GM19328 (cell line): ENCODE measurements around the gene GATA3.
A peak's percentile ranks its signal among the peaks of the same experiment; 100 is the strongest.

ENCODE experiments used
- ATAC-seq: cut with Tn5 transposase; IDR thresholded peaks from one replicate; pipeline ENCODE4 v1.9.1; 2021; ENCODE audit warnings: mild to moderate bottlenecking, moderate library complexity; ENCODE audit not compliant: unreplicated experiment

Gene GATA3

DNA sequence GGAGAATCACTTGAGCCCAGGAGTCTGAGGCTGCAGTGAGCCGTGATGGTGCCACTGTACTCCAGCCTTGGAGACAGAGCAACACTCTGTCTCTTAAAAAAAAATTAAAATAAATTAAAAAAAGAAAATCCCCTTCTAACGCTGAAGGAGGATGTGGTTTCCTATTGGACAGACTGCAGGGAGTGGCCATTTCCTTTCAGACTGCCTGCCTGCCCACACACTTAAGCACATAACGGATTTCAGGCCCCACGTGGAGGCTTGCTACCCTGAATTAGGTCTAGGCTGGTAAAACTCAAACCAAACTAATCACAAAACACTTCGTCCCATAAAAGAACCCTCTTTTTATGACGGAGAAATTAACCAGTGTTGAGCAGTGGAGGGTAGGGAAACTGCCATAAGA, 34.0 kb downstream of the GATA3 start:
- peak; percentile 79 for ATAC-seq

DNA sequence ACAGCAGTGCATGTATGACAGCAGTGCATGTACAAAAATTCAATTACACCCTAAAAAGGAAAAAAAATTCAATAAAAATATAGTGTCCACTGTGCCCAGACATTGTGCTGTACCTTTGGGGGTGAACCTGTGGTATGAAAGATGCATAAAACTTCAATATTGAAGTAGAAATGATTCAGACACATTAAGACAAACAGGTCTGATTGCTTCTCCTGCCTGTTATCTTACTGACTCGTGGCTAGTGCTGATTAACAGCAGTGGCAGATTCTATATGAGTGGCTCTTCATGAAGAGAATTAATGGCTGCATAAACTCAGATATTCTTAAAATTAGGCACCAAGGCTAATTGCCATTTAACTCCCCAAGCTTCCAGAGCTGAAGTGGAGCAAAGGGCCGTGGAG, 37.9 kb downstream of the GATA3 start:
- no peak for ATAC-seq

DNA sequence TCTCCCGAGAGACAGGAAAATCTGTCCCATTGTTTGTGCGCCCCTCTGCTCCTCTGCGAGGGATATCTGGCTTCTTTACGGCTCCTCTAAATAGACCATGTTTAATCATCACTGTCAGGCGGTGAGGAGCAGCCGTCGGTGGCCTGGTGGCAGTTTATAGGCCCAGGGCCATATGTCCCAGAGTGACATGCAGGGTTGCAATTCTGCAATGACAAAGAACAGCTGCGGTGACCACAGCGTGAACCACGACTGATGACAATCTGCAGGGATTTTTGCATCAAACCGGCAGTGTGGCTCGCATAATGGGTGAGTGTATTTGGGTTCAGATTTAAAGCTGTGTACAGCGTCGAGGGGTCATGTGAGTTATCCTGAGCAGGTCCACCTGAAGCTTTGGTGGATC, 41.5 kb downstream of the GATA3 start:
- no peak for ATAC-seq

DNA sequence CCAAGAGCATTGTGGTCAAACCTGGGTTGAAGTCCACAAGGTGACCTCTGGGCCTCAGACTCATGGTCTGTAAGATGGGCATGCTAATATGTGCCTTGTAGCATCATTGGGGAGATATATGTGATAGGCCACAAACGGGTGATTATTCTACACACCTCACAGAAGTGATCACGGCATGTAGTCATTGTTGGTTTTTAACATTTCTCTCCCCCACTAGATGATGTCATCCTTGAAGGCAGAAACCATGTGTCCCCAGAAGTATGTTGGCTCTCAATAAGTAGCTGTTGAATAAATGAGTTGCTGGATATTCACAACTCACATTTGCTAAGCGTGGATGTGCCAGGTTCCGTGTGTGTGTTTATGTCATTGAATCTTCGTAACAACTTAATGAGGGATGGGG, 42.4 kb downstream of the GATA3 start:
- ATAC-seq: no peak

DNA sequence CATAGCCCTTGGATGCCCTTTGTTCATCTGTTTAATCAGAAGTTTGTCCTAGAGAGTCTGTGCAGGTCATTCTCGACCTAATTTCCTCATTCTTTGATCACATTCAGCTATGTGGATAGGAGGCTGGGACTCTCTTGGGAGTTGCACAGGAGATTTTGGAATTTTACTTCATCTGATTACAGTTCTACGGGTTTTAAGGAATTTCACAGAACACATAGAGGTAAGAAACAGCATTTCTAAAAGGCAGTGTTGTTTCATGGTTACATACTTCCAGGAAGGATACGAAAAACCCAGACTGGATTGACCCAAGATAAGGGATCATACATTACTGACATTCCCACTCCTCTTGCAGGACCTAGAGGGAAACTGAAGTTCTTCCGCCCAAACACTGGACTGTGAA, 45.9 kb downstream of the GATA3 start:
- ATAC-seq: no peak

DNA sequence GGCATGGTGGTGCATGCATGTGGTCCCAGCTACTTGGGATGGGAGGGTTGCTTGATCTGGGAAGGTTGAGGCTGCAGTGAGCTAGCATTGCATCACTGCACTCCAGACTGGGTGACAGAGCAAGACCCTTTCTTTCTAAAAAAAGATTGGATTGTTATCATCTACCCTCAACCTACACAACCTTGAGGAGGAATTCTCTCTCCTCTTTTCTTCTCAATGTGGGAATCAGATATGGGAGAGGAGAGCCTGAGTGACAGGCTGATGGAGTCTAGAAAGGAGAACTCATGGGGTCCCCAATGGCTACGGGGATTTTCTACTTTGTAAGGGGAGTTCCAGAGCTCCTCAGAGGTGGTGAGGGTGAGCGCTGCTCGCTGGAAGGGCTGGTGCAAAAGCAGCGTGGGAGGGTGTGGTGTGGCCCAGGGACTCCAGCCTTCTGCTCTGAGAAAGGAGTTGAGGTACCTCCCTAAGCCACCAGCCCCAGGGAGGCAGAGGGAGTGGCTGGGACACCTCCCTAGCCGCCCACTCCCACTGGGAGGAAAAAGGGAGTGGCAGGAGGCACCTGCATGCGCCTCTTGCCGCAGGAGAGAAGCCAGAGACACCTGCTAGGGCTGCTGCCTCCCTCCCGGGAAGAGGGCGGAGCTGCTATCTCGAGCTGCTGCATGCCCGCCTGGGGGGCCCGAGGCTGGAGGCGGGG, 48.4 kb downstream of the GATA3 start:
- peak; percentile 71 for ATAC-seq

DNA sequence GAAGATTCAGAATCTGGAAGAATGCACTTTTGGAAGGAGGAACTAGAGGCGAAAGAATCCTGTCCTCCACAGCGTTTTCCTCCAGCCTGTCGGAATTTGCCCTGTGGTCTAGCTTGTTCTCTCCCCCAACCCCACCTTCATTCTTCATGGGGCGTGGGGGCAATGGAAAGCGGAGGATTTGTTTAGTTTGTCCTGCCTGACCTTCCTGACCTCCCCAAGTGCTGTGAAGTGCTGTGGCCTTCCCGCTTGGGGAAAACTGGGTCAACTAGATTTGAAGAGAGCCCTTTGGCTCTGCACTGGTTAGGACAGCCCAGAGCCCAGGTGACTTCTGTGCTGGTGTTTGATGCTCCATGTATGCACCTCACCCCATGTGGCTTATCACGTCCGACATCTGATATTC, 49.1 kb downstream of the GATA3 start:
- ATAC-seq: no peak

DNA sequence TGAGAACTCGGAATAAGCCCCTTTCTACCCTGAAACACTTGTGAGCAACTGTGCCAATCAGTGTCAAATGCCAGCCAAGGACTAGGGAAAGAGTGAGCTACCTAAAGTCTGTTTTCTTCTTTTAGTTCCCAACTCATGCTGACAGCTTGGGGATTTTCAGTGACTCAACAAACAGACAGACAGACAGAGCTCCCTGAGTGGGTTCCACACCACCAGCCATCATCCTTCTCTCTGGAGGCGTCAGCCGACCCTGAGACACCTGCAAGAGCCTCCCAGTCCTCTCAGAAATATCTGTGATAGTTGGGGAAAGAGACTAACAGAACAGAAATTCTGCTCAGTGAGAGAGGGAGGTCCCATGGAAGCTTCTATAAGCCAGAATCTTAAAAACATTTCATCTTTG, 49.5 kb downstream of the GATA3 start:
- ATAC-seq: no peak

DNA sequence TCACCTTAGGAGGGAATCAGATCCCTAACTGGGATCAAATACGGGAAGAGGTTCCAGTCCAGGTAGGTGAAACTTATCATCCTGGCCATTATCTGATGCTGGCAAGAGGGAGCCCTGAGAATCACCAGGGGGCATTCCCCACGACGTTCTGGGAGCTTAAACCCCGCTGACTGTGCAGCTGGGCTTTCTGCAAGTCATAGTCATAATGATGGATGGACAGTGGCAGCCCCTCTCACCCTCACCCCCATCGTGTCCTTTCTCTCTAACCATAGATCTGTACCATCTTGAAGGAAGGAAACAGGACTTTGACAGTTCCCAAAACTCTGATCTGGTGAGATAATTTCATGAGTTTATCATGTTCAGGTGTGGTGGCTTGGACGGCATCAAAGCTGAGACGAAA, 50.2 kb downstream of the GATA3 start:
- no peak for ATAC-seq

DNA sequence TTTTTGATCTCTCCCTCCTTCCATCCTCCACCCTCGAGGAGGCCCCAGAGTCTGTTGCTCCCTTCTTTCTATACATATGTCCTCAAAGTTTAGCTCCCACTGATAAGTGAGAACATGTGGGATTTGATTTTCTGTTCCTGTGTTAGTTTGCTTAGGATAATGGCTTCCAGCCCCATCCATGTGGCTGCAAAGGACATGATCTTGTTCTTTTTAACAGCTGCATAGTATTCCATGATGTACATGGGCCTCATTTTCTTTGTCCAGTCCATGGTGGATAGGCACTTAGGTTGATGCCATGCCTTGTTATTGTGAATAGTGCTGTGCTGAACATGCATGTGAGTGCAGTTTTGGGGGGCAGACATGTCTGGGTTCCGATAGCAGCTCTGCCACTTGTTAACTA, 51.4 kb downstream of the GATA3 start:
- no peak for ATAC-seq

DNA sequence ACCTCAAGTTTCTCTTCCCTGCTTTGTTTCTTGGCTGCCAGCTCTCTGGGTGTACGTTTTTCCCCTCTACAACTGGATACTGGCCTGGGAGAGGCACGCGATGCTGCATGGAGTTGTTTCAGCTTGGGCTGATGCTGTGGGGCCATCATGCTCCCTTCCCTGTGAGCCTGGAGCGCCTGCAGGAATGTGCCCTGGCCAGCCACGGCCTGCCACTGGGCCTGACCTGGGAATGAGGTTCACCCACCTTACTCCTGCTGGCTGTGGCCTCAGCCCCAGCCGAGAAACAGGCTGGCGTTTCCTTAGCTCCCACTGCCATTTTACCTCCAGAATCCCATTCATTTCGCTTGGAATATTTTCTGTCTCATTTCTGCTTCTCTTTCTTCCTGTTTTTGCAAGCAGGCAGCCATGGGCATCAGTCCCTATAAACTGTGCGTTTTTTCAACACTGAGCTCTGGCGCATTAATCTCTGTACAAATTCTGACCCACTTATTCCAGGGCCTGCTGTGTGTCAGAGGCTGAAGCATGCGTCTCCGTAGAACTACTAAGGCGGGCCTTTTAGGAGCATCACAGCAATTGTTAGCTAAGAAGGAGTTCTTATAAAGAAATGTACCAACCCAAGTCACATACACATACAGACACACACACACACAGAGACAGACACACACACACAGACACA, 57.9 kb downstream of the GATA3 start:
- ATAC-seq: no peak

DNA sequence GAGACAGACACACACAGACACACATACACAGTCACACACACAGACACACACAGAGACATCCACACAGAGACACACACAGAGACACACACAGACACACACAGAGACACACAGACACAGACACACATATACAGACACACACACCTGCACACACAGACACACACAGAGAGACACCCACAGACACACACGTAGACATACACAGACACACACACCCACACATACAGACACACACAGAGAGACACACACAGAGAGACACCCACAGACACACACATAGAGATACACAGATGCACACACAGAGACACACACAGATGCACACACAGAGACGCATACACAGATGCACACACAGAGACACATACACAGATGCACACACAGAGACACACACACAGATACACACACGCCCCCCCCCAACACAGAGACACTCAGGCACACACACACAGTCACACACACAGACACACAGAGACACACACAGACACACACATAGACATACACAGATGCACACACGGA, 58.5 kb downstream of the GATA3 start:
- no peak for ATAC-seq

DNA sequence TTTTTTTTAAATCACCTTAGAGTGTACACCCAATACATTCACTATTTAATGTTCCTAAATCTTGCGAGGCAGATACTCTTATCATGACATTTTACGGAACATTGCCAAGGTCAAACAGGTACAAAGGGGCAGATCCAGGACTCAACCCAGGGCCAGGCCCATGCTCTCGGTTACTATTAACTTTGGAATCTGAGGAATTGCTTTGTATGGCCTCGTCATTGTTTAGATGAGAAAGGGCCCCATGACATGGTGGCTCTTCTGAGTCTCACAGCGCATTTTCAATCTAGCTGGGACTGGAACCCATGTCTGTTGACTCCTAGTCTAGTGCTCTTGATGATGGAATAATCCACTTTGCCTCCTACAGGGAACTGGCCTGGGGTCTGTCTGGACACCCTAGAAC, 59.1 kb downstream of the GATA3 start:
- no peak for ATAC-seq

DNA sequence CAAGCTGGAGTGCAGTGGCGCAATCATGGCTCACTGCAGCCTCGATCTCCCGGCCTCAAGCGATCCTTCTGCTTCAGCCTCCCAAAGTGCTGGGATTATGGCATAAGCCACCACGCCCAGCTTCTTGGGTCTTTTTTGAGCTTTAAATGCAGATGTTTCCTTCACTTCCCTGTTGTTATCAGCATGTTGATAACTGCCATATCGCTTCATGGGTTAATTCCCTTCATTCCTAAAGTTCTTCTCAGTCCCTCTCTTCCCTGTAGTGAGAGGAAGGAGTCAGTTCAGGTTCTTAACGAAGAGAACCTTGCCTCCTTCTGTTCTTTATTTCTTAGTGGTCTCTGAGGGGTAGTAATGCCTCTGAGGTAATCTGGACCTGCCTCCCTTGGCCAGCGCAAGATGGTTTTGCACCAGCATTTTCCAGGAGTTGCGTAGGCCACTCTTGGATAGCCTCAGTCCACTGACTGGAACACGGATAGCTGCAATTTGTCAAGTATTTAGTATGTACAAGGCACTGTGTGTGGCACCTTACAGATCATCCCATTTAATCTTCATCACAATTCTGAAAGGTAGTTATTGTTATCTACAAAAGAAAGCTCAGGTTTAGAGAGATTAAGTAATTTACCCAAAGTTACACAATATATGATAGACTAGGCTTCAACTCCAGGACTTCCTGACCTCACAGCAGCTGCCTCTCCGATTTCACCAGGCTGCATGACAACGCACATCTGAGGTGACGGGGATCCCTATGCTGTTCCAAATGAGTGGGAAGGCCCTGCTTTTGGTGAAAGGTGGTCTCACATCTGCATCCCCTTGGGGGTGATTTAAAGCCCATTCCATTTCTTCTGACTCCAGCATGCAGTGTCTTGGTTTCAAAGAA, 60.5 kb downstream of the GATA3 start:
- no peak for ATAC-seq

DNA sequence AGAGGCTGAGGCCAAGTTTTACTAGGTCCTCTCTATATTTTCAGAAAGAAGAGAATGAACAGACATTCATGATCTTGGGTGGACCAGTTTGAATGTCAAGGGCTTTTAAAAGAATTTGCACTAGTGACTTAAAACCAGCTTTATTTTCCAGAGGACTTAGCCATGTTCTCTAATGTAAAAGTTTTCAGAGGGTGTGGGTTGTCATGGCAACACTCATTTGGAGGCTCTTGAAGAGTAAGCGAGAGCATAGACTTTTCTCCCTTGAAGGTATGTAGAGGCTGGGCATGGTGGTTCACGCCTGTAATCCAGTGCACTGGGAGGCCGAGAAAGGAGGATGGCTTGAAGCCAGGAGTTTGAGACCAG, 61.1 kb downstream of the GATA3 start:
- no peak for ATAC-seq

DNA sequence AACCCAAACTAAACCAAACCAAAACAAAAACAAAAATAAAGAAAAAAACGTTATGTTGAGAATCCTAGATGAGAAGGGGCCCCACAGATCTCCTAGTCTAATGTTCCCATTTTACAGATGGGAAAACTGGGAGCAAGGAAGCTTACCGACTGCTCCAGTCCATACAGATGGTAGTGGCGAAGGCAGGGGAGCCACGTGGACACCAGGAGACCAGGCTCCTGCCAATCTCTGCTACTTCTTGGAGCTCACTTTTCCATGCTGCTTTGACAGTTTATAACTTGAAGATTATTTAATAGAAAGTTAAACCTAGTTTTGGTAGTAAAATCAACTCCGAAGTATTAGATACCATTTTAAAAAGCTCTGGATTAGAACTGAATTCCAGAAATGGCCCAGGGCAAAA, 62.0 kb downstream of the GATA3 start:
- ATAC-seq: no peak

DNA sequence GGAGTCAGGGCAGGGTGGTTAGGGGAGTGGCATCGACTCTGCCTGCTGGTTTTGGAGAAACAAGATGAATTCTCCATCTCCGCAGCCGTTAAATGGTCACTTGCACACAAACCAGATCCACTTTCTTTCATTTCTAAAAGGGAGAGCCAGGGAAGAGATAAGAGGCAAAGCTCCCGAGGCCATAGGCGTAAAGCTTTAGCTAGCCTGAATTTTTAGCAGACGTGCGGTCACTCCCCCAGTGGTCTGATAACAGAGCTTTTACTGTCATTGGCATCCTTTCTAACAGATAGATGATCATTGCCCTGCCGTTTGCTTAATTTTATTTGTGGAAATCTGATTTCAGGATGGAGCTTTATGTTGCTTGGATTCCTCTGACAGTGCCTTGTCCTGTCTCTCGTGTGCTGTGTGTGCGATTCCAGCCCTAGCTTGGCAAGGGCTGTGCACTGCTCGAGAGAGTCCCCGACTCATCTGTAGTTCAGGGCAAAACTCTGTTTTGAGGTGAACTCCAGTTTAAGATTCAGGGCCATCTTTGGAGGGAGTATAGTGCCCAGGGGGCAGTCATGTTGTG, 62.5 kb downstream of the GATA3 start:
- ATAC-seq: no peak

DNA sequence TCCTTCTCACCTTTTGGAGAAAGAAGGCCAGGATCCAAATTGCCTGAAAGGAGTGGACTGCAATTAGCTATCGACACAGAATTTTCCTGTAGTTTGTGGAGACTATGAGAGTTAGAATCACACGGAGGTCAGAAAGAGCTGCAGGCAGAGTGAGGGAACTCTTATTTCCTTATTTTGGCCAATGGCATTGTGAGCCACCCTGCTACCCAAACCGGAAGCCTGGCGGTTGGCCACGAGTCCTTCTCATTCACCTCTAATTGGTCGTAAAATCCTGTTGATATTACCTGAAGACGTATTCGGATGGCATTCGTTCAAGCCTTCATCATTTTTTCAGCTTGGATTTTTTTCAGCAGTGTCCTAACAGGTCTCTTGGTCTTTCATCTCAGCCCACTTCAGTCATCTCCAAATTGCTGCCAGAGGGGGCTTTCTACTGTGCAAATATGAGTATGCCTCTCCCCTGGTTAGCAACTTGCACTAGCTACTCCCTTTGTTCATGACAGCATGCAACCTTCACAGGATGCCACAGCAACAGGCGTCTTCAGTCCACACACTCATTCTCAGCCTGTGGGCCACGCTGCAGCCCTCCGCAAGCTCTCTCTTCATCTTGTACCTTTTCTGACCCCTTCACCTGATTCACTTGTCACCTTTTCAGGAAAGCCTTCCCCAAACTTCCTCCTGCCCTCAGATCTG, 66.9 kb downstream of the GATA3 start:
- no peak for ATAC-seq

DNA sequence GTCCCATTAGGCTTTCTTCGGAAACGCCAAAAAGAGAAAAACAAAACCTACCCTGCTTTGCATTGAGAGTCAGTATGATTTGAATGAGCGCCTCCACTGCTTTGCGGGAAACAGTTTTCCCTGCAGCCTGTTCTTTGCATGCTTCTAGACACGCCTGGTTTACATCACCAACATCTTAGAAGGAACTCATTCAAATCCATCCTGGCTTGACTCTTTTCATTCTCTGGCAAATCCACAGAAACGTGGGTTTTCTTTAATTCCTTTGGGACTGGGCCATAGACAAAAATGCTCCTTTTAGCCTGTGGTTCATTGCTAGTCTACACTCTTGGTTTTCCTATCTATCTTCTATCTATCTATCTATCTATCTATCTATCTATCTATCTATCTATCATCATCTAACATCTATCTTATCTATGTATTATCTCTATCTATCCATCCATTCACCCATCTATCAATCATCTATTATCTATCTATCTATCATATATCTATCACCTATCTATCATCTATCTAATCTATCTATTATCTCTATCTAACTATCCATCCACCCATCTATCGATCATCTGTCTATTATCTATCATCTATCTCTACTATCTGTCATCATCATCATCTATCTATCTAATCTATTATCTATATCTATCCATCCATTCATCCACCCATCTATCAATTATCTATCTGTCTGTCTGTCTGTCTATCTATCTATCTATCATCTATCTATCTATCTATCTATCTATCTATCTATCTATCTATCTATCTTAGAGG, 68.3 kb downstream of the GATA3 start:
- no peak for ATAC-seq

DNA sequence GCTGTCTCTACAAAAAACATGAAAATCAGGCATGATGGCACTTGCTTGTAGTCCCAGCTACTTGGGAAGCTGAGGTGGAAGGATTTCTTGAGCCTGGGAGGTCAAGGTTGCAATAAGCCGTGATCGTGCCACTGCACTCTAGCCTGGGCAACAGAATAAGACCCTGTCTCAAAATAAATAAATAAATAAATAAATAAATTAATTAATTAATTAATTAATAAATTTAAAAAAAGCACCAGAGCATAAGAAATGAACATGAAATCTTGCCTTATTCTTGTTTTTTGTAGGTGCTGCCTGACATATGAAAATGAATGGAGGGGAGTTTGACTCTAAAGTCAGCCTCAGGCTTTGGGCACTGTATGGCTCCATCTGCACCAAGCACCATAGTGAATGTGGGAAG, 69.9 kb downstream of the GATA3 start:
- no peak for ATAC-seq
